Stromal cell of bone marrow (primary cell): ENCODE measurements around the gene C14orf93.

Source experiments
- DNase-seq: peaks from one replicate; pipeline ENCODE4 v3.0.0-alpha.2; 2012; ENCODE audit warnings: low read depth

The C14orf93 gene

GRCh38 chr14:23009939-23010726 is at the start of gene C14orf93:
Gene C14orf93, minus strand, starts transcription at chr14:23010143. Its CDS starts 11,120 bp downstream, at chr14:22999023.
- DNase-seq = peak; percentile 43

- no peak for DNase-seq
Observed at GRCh38 chr14:23058654-23059504, 48.9 kb upstream of the C14orf93 start.

- DNase-seq = peak; percentile 61
Observed at GRCh38 chr14:23057757-23058653, 48.1 kb upstream of the C14orf93 start.

- DNase-seq = peak; percentile 39
Observed at GRCh38 chr14:23056956-23057756, 47.2 kb upstream of the C14orf93 start, which contains the start of gene CDH24. Gene CDH24, minus strand, starts transcription at chr14:23057520. Its CDS starts 1,787 bp downstream, at chr14:23055733.

GRCh38 chr14:23056145-23056955 is 46.4 kb upstream of the C14orf93 start:
- no peak for DNase-seq

- DNase-seq = no peak
Observed at GRCh38 chr14:23055621-23056144, 45.7 kb upstream of the C14orf93 start.

GRCh38 chr14:23055147-23055550 is 45.2 kb upstream of the C14orf93 start:
- no peak for DNase-seq

GRCh38 chr14:23054000-23054811 is 44.3 kb upstream of the C14orf93 start:
- no peak for DNase-seq

GRCh38 chr14:23053426-23053825 is 43.5 kb upstream of the C14orf93 start:
- no peak for DNase-seq

GRCh38 chr14:23052671-23053070 is 42.7 kb upstream of the C14orf93 start:
- no peak for DNase-seq

GRCh38 chr14:23052182-23052623 is 42.3 kb upstream of the C14orf93 start:
- DNase-seq = no peak

GRCh38 chr14:23051141-23052057 is 41.5 kb upstream of the C14orf93 start:
- no peak for DNase-seq

- no peak for DNase-seq
Observed at GRCh38 chr14:23049011-23049410, 39.1 kb upstream of the C14orf93 start.

- no peak for DNase-seq
Observed at GRCh38 chr14:23047751-23048693, 38.1 kb upstream of the C14orf93 start.

GRCh38 chr14:23047034-23047634 is 37.2 kb upstream of the C14orf93 start:
- DNase-seq = no peak
